ENCODE results near the gene APRT. TPM values are rescaled to one million over a fixed set of nuclear protein-coding genes. Genes with fewer than 3 reads are reported as not detected.

The APRT gene
- total RNA-seq, 1 donor from 2014 or later: 116 TPM

DNA sequence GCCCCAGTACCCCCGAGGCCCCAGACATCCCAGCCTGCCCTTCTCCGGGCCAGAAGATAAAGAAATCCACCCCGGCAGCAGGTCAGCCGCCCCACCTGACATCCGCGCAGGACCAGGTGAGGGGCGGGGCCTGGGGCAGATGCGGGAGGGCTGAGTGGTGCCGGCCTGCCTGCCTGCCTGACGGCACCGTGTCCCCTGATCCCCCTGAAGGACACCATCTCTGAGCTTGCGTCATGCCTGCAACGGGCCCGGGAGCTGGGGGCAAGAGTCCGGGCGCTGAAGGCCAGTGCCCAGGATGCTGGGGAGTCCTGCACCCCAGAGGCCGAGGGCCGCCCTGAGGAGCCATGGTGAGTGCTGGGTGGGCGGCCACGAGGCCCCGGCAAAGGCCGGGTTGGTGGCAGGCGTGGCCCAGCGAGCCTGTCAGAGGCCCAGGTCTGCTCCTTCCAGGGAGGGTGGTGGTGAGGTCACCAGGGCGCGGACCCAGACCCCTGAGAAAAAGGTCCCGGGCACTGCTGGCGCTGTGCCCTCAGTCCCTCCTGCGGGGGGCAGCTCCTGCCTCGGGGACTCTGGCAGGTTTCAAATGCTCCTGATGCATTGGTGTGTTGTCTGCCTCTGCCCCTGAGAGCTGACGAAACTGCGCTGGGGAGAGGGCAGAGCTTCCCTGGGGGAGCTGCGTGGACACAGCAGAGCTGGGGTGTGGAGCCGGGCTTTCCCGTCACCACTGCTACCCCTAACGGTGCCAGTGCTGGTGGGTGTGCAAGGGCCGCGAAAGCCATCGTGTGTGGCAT lies 7.0 kb downstream of the APRT start:
- no peaks in the 10 kb centered on the region for H3K27me3 Mint-ChIP-seq
- H3K4me1 Mint-ChIP-seq (ENCODE audit: unreplicated experiment): no peaks in the 10 kb centered on the region
- no peak overlapping the region for H3K27ac Mint-ChIP-seq
- no peaks in the 10 kb centered on the region for H3K9me3 Mint-ChIP-seq
- H3K36me3 Mint-ChIP-seq: no peaks in the 10 kb centered on the region
- peak overlapping the region; percentile 83 for H3K4me3 Mint-ChIP-seq
- no peak for DNase-seq (ENCODE audit: extremely low spot score, unreplicated experiment)
- TF ChIP-seq, protein P1, sequence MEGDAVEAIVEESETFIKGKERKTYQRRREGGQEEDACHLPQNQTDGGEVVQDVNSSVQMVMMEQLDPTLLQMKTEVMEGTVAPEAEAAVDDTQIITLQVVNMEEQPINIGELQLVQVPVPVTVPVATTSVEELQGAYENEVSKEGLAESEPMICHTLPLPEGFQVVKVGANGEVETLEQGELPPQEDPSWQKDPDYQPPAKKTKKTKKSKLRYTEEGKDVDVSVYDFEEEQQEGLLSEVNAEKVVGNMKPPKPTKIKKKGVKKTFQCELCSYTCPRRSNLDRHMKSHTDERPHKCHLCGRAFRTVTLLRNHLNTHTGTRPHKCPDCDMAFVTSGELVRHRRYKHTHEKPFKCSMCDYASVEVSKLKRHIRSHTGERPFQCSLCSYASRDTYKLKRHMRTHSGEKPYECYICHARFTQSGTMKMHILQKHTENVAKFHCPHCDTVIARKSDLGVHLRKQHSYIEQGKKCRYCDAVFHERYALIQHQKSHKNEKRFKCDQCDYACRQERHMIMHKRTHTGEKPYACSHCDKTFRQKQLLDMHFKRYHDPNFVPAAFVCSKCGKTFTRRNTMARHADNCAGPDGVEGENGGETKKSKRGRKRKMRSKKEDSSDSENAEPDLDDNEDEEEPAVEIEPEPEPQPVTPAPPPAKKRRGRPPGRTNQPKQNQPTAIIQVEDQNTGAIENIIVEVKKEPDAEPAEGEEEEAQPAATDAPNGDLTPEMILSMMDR (conservative IDR thresholded peaks at IDR 0.05): no peak

DNA sequence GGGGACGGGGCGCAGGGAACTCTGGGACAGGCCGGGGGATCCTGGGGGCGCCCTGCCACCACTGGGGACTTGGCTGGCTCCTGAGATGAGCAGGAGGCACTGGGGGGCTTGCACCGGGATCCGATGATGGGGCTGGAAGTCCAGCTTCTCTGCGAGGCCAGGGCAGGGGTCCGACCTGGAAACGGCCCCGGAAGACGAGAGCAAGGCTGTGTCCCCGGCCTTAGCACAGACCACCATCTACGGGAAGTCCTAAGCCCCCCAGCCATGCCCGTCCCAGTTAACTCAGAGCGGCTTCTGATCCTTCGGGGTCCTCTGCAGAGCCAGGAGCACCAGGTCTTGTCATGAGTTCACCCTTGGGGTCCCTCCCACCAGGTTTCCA lies 7.6 kb downstream of the APRT start:
- H3K9me3 Mint-ChIP-seq: no peaks in the 10 kb centered on the region
- no peak overlapping the region for H3K27ac Mint-ChIP-seq

DNA sequence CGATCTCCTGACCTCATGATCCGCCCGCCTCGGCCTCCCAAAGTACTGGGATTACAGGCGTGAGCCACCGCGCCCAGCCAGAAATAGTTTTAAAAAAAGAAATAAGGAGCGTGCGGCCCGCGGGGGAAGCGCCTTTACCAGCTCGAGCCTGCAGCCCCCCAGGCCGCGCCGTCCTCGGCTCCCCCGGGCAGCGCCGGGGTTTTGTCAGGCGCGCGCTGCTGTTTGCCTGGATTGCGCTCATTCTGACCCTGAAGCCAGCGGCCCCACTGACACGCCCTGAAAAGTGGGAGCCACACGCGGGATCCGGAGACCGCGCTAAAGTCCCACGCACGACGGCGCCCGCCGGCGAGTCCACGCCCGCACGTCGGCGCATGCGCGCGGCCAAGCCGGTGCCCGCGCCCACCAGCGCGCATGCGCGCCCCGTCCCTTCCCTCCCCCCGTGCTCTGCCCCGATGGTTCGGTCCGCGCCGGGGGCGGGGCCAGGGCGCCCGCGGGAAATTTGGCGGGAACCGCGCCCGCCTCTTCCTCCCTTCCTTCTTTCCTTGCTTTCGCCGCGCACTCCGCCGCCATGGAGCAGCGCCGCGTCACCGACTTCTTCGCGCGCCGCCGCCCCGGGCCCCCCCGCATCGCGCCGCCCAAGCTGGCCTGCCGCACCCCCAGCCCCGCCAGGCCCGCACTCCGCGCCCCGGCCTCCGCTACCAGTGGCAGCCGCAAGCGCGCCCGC lies 8.3 kb downstream of the APRT start, which contains the start of gene CDT1:
CDT1 (plus strand) TSS at position 526 of the 724 bp plus-strand sequence; CDS start at position 569, 43 bp downstream.
- peak within 1 kb of the TSS; percentile 85 for H3K27ac Mint-ChIP-seq
- no peaks in the 10 kb centered on the region for H3K4me1 Mint-ChIP-seq (ENCODE audit: unreplicated experiment)
- H3K4me3 Mint-ChIP-seq: peak within 1 kb of the TSS; percentile 87
- no peaks in the 10 kb centered on the region for H3K36me3 Mint-ChIP-seq
- TF ChIP-seq, protein P1 (conservative IDR thresholded peaks at IDR 0.05): no peak
- peak; percentile 94 for DNase-seq (ENCODE audit: extremely low spot score, unreplicated experiment)
- no peaks in the 10 kb centered on the region for H3K27me3 Mint-ChIP-seq
- H3K9me3 Mint-ChIP-seq: no peaks in the 10 kb centered on the region

More for the DNA sequence above, 7.6 kb downstream of the APRT start:
- H3K36me3 Mint-ChIP-seq: no peaks in the 10 kb centered on the region
- H3K4me1 Mint-ChIP-seq (ENCODE audit: unreplicated experiment): no peaks in the 10 kb centered on the region
- H3K27me3 Mint-ChIP-seq: no peaks in the 10 kb centered on the region
- no peak for DNase-seq (ENCODE audit: extremely low spot score, unreplicated experiment)
- TF ChIP-seq, protein P1 (conservative IDR thresholded peaks at IDR 0.05): no peak
- peak overlapping the region; percentile 83 for H3K4me3 Mint-ChIP-seq

DNA sequence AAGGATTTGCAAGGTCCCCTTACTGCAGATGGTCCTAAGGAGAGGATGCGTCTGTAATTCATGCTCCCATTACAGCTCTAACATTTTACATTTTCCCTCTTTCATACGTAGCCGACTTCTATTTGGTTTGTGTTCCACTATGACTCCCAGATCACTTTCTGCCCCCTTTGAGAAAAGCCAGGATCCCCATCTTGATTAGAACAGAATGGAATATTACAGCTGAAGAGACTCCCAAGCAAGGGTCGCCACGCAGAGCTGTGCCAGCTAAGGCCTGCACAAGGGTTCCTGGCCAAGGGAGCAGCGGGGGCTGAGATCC lies 11.5 kb downstream of the APRT start:
- peak overlapping the region; percentile 14 for H3K4me3 Mint-ChIP-seq
- no peak for DNase-seq (ENCODE audit: extremely low spot score, unreplicated experiment)
- TF ChIP-seq, protein P1 (conservative IDR thresholded peaks at IDR 0.05): no peak
- H3K27me3 Mint-ChIP-seq: no peaks in the 10 kb centered on the region
- H3K4me1 Mint-ChIP-seq (ENCODE audit: unreplicated experiment): no peaks in the 10 kb centered on the region
- H3K36me3 Mint-ChIP-seq: no peaks in the 10 kb centered on the region
- no peaks in the 10 kb centered on the region for H3K9me3 Mint-ChIP-seq
- H3K27ac Mint-ChIP-seq: no peak overlapping the region

DNA sequence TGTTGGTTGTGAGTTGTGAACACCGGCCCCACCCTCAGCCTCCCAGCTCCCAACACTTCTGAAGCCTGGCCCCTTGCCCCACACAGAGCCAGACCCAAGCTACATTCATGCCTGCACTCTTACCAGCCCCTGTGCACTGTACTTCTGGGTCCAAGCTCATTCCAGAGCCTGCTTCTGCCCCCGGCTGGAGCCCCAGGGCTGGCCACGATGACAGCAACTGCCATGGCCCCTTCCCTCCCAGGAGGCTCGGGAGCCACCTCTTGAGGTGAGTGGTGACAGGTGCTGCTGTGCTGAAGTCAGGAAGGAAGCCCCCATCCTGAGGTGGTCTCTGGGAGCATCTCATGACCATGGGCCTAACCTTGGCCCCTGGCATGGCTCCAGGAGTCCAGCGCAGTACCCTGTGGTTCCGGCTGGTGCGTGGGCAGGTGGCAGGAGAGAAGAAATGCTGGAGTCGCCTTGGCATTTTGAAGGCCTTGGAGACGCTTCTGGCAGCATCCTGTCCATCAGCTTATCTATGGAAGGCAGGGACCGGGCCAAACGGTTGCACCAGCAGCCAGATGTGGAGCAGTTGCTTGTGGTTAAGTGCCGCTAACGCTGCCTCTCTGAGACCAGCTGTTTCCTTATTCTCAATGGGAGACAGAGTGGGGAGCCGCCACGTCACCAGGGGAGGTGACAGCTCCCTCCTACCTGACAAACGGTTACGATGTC lies 12.0 kb downstream of the APRT start:
- Mint-ChIP-seq H3K4me3 (no peak overlapping the region), H3K27me3 (no peaks in the 10 kb centered on the region), H3K9me3 (no peaks in the 10 kb centered on the region), H3K4me1 (ENCODE audit: unreplicated experiment) (no peaks in the 10 kb centered on the region), H3K36me3 (no peaks in the 10 kb centered on the region), H3K27ac (no peak overlapping the region)
- TF ChIP-seq, protein P1 (conservative IDR thresholded peaks at IDR 0.05): no peak
- no peak for DNase-seq (ENCODE audit: extremely low spot score, unreplicated experiment)
